H54 (cell line): ENCODE measurements around the gene AMPD3.

ENCODE experiments used
- DNase-seq: peaks from one replicate; pipeline ENCODE4 v3.0.0; 2011; ENCODE audit warnings: low spot score, mixed read lengths; ENCODE audit not compliant: insufficient read length
- FAIRE-seq: peaks from 3 replicates; lab custom pipeline; 2011; peaks lifted over from hg19 to GRCh38; lab: Jason Lieb, UNC
- POLR2A ChIP-seq: IDR thresholded peaks from 2 replicates; pipeline ENCODE4 v1.6.1; 2011; ENCODE audit warnings: low read depth, mild to moderate bottlenecking, low read length

AMPD3 gene

DNA sequence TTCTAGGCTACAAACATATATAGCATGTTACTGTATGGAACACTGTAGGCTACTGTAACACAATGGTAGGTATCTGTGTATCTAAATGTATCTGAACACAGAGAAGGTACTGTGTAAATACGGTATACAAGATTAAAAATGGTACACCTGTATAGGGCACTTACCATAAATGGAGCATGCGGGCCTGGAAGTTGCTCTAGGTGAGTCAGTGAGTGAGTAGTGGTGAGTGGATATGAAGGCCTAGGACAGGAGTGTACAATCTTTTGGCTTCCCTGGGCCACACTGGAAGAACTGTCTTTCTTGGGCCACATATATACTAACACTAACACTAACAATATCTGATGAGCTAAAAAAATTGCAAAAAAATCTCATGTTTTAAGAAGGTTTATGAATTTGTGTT is 64.6 kb downstream of the AMPD3 start:
- TF ChIP-seq POLR2A = no peak
- no peak for FAIRE-seq
- DNase-seq = no peak

DNA sequence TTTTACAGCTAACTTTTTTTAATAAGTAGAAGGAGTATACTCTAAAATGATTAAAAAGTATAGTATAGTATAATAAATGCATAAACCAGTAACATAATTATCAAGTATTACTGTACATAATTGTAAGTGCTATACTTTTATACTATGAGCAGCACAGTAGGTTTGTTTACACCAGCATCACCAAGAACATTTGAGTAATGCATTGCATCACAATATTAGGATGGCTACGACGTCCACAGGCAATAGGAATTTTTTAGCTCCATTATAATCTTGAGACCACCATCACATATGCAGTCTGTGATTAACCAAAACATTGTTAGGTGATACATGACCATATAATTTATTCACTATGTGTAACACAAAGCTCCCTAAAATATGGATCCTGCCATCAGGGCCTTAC is 65.5 kb downstream of the AMPD3 start:
- no peak for FAIRE-seq
- TF ChIP-seq POLR2A = no peak
- DNase-seq = no peak

DNA sequence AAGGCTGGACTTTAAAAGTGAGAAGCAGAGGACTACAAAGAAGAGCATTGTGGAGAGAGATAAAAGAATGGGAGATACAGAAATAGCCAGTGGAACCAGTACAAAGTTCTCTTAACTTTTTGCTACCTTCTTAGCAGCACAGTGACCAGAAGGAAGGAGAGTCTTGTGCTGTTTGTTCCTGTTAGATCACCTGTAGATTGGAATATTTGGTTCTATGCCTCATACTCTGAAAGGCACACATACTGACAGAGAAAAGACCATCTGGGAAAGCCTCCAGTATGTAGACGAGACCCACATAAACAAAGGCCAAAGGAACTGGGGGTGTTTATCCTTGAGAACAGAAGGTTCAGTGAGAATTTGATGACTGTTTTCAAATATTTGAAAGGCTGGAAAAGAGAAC is 67.2 kb downstream of the AMPD3 start:
- DNase-seq (no peak), FAIRE-seq (no peak)
- no peak for TF ChIP-seq POLR2A

GRCh38 chr11:10522921-10523320 is 67.9 kb downstream of the AMPD3 start:
- no peak for FAIRE-seq
- no peak for DNase-seq
- no peak for TF ChIP-seq POLR2A

- no peak for DNase-seq
- no peak for TF ChIP-seq POLR2A
- no peak for FAIRE-seq
These were observed 69.4 kb downstream of the AMPD3 start for GRCh38 chr11:10524471-10524870.

DNA sequence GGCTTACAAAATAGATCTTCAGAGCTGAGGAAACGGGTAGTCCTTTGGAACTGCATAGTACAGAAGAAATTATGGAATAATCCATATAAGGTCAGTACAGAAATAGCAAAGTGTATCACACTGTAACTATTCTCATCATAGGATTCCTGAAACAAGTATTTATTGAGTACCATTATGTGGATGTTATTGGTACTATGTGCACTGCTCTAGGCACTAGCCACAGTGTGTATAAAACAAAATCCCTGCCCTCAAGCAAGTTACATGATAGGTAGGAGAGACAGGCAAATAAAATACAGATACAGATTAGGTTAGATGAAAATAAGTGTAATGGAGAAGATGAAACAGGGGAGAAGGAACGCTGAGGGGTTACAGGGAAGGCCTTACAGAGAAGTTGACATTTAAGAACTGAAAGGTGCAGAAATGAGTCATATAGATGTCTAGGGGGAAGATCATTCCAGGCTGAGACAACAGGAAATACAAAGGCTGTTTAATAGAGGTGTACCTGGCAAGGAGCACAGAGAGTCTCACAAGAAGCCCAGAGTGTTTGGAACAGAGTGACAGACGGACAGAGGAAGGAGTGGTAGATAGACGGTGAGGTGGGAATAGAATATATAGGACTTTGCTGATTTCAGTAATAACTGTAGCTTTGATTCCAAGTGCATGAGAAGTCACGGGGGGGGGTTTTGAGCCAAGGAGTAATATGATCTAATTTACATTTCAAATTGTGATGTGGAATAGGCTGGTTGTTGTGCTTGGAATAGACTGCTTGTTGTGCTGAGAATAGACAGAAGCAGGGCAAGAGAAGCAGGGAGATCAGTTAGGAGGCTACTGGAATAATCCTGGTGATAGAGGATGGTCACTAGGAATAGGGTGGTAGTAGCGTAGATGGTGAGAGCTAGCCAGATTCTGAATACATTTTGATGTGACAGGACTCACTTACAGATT is 72.2 kb downstream of the AMPD3 start:
- no peak for TF ChIP-seq POLR2A
- FAIRE-seq = peak; percentile 67

DNA sequence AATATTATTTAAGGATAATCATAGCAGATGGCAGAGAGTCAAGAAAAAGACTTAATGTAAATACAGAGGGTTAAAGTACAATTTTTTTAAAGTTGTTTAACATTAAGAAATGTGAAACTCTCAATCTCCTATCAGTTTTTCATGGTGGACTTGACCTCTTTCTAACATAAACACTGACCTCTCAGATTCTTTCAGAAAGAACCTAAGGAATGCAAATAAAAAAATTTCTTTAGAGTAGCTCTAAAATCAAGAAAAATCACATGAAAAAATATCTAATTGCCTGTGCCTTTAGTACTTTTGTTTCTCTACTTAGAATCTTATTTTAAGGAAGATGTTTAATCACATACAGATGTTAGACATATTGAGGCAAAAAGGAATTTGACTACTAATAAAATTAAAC is 73.1 kb downstream of the AMPD3 start:
- DNase-seq (no peak), FAIRE-seq (no peak)
- no peak for TF ChIP-seq POLR2A

More for the DNA sequence above, 72.2 kb downstream of the AMPD3 start:
- DNase-seq = no peak

DNA sequence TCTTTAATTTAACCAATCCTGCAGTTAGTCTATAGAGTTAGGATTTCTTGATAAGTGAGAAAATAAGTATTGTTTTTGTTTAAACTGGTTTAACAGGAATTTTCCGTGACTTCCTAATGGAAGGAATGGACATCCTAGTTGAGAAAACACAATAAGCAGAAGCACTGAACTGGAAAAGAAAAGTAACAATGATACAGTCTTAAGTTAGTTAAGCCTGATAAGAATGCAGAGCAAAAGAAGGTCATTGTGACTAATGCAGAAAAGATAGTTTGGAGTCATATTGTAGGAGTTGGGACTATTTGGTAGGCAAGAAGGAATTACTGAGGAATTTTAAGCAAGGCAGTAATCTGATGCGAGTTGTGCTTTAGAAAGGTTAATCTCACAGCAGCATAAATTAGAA is 74.2 kb downstream of the AMPD3 start:
- no peak for TF ChIP-seq POLR2A
- peak; percentile 48 for FAIRE-seq
- no peak for DNase-seq

DNA sequence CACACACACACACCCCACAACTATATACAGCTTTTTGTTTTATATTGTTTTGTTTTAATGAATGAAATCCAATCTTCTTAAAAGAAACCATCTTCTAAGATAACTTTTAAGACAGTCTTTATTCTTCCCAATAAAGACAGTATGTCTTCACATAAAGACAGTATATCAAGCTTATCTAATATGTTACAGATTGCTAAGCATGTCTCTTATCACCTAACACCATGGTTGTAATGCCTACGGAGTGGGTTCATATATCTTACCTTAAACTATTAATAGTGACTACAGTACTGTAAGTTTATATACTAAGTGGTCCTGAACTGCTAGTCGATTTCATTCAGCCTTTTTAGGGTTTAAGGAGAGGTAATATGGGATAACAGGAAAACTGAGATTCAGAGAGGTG is 77.5 kb downstream of the AMPD3 start:
- FAIRE-seq = no peak
- DNase-seq = no peak
- no peak for TF ChIP-seq POLR2A

DNA sequence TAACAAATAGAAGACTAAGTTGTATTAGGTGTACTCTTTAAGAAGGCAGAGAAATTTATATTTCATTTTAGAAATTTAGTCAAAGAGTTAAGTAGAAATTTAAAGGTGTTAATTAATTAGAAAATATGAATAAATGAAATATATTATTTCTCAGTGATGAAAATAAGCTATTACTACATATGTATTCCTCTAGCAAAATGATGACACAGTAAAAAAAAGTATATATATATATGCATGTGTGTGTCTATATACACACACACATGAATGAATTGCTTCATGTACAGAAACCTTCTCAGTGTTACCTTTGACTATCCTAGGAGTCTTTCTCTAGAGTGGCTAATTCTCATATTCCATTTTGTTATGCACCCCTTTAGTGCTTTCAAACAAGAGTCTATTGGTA is 78.3 kb downstream of the AMPD3 start:
- DNase-seq = no peak
- TF ChIP-seq POLR2A = no peak
- FAIRE-seq = no peak

- FAIRE-seq = no peak
- TF ChIP-seq POLR2A = no peak
These were observed 79.3 kb downstream of the AMPD3 start for GRCh38 chr11:10534316-10534715.

DNA sequence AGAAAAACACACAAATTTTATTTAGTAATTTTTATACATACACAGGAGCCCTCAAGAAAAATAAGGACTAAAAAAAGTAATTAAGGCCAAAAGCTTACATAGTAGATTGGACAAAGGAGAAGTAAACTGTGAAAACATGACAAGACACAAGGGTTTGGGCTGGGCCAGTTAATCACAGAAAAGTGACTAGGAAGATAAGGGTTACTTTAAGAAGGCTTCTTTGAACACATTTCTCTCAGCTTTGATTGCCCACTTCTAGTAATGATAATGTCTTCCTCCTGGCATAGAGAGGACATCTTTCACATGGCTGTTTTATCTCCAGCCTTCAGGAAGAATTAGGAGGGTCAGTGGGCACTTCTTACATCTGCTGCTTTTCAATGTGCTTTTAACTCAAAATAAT is 82.5 kb downstream of the AMPD3 start:
- no peak for FAIRE-seq
- TF ChIP-seq POLR2A = no peak
- no peak for DNase-seq

More at GRCh38 chr11:10534316-10534715, 79.3 kb downstream of the AMPD3 start:
- DNase-seq = no peak

GRCh38 chr11:10538924-10539323 is 83.9 kb downstream of the AMPD3 start:
- DNase-seq (no peak), FAIRE-seq (no peak)
- no peak for TF ChIP-seq POLR2A

DNA sequence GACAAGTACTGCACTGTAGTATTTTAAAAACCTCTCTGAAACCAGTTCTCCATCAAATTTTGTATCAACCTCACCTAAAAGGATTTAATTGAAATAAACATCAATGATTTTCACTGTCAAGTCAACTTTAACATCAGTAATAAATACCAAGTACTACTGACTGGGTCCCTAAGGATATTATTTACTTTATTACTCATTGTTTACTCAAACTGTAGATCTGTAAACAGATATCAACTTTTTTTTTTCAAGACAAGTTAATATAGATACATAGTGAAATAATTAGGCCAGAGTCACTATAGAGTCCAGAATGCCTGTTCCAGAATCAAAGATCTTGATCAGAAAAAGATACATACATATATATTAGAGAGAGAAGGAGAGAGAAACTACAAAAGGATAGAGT is 84.3 kb downstream of the AMPD3 start:
- DNase-seq (no peak), FAIRE-seq (no peak)

DNA sequence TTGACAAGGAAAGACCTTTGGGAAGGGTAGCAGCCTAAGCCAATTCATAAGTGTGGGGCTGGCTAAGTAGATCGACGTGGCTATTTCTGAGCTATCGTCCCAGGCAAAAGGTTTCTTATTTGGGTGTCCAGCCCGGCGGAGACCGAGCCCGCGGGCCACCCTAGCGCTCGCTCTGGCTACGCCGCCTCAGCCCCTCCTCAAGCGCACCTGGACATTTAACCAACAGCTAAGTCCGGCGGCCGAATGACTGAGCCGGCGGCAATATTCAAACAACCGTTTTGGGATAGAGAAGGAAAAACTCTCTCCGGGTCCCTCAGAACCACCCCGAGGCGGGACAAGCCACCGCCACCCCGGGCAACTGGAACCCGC is 85.5 kb downstream of the AMPD3 start:
- no peak for TF ChIP-seq POLR2A
- no peak for FAIRE-seq
- no peak for DNase-seq

More for the DNA sequence above, 84.3 kb downstream of the AMPD3 start:
- no peak for TF ChIP-seq POLR2A
